HCEC 1CT (cell line): ENCODE measurements around the gene ABCD2.
A peak's percentile ranks its signal among the peaks of the same experiment; 100 is the strongest.
"Not testable (repeated sequence)": the region's sequence is repeated elsewhere in the genome, so short reads cannot be mapped to it uniquely, and the experiment has no call there.

Source experiments
- DNase-seq: peaks from one replicate; pipeline ENCODE4 v3.0.0-alpha.2; 2017

The ABCD2 gene

GRCh38 chr12:39610436-39611025, 9.1 kb downstream of the ABCD2 start:
- DNase-seq: no peak

DNA sequence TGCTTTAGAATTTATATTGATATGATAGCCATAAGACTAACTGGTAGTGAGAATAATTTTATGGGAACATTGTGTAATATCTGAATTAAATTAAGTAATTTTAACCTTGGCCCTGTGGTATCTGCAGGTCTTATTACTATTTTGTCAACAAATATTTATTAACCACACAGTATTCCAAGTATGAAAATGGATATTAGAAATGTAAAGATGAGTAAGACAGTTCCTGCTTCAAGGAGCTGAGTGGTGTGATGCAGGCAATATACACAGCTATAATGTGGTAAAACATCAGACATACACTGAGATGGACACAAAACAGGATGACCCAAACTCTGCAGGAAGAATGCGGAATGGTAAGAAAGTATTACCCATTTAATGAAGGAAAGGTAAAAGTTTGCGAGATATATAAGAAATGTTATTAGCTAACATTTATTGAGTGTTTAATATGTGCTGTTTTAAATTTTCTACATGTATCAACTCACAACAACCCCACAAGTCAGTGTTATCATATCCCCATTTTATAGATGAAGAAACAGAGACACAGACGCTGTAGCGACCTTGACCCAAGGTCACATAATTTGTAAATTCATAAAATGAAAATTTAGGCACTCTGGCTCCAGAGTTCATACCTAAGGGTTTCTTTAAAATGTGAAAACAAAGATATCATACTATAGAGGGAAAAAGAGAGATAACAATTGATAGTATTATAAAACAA, 12.7 kb downstream of the ABCD2 start:
- peak; percentile 28 for DNase-seq

GRCh38 chr12:39605996-39606395, 13.6 kb downstream of the ABCD2 start:
- DNase-seq: peak; percentile 85

GRCh38 chr12:39605501-39605900, 14.1 kb downstream of the ABCD2 start:
- DNase-seq: peak; percentile 55

GRCh38 chr12:39603065-39603464, 16.5 kb downstream of the ABCD2 start:
- no peak for DNase-seq

DNA sequence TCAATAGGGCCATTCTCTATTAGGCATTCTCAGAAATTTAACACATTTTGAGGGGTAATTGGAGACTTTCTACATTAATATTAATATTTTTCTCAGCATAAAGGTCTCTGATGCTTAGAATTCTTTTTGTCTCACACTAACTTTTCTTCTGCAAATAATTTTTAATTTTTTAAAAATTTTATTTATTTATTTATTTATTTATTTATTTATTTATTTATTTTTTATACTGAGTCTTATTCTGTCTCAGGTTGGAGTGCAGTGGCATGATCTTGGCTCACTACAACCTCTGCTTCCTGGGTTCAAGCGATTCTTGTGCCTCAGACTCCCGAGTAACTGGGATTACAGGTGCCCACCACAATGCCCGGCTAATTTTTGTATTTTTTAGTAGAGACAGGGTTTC, 17.7 kb downstream of the ABCD2 start:
- not testable (repeated sequence) for DNase-seq

- DNase-seq: no peak
These were observed 23.7 kb downstream of the ABCD2 start for GRCh38 chr12:39595928-39596327.

DNA sequence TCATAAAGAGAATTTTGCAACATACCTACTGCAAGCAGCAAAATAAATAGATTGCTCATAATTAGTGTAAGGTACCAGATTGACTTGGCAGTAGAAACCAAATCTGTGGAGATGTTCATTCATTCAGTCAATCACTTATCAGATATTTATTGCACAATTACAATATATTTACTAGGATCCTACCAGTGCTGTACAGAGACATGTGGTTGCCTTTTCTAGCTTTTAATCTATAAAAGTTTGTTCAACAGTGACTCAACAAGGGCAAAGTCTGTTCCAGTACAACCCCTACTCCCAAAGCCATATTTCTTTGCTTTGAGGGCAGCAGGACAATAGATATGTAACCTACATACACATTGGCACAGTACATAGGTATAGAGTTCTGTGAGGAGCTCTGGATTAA, 27.3 kb downstream of the ABCD2 start:
- no peak for DNase-seq

GRCh38 chr12:39588348-39588747, 31.3 kb downstream of the ABCD2 start:
- no peak for DNase-seq

- peak; percentile 29 for DNase-seq
These were observed 32.4 kb downstream of the ABCD2 start for GRCh38 chr12:39587225-39587624.

GRCh38 chr12:39586816-39587215, 32.8 kb downstream of the ABCD2 start:
- DNase-seq: no peak

- DNase-seq: peak; percentile 83
These were observed 38.0 kb downstream of the ABCD2 start for GRCh38 chr12:39581592-39581991.

DNA sequence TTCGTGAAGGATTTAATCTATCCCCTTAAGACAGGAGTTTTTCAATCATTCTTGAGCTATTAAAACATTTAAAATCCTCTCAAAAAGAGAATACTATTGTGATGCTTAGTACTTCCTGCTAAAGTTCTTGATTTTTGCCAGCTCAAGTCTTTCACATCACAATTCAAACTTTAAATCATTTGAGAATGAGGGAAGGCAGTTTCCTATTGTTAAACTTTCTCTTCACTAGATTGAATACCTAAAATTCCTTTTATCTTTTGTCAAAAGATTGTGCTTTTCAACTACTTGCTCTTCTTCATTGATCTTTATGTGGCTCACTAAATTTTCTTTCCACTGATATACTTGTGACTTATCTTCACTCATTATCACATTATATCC, 44.1 kb downstream of the ABCD2 start:
- DNase-seq: no peak

- DNase-seq: no peak
These were observed 44.7 kb downstream of the ABCD2 start for GRCh38 chr12:39574785-39575497.

- DNase-seq: no peak
These were observed 45.2 kb downstream of the ABCD2 start for GRCh38 chr12:39574378-39574777.

DNA sequence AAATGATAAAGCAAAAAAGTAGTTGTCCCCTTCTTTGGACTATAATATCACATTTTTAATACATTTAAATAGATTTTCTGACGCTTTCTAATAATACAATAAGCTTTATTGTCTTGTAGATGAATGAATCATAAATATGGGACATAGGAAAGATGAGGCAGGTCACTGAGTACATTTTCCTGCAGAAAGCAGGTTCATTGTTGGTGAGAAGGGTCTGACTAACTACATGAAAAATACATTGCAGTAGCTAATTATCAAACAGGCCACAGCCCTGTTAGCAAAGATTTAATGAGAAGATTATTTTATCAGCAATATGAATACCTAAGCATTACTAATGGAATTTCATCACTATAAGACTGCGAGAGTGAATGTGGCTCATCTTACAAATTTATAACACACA, 45.6 kb downstream of the ABCD2 start:
- no peak for DNase-seq

- DNase-seq: no peak
These were observed 47.1 kb downstream of the ABCD2 start for GRCh38 chr12:39572551-39572950.

DNA sequence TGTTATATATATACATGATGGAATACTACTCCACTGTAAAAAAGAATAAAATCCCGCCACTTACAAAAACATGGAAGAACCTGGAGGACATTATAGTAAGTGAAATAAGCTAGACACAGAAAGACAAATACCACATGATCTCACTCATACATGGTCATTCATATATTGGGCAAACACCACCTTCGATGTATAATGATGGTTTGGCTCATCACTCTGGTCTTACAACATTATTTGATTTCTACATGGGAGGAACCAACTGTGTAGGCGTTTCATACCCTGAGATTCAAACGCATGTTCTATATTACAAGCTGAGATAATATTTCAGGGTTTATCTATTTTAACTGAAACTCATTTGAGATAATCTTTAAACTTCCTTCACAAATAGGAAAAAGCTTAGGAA, 48.3 kb downstream of the ABCD2 start:
- no peak for DNase-seq

DNA sequence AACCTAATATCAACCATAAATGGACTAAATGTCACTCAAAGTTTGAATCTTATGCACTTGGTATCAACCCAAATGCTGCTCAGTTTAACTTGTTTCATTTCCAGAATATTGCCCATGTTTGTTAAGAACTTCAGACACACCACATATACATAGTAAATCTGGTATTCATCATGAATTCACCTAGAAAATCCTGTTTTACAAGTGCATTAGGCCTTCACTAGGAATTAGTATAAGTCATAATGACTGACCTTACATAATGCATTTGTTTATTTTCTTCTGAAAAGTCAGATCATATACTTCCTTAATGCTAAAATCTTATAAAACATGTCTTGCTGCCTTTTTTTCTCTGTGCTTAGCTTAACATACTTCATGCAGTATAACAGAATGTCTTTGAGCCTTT, 66.1 kb downstream of the ABCD2 start:
- DNase-seq: no peak

- not testable (repeated sequence) for DNase-seq
These were observed 75.4 kb downstream of the ABCD2 start for GRCh38 chr12:39544211-39544610.

DNA sequence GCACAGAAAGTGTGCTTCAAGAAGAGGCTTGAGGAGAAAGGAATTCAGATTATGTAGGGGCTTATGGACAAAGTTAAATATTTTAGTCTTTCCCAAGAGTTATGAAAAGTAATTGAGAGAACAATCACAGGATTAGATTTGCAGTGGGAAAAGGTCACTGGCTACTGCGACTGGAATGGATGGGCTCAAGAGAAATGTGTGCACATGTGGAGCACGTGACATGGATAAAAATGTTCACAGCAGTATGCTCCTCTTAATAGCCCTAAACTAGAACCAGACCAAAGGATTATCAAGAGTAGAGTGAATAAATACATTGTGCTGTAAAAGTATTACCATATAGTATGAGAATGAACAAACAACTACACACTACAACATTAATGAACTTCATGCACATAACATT, 78.1 kb downstream of the ABCD2 start:
- no peak for DNase-seq

DNA sequence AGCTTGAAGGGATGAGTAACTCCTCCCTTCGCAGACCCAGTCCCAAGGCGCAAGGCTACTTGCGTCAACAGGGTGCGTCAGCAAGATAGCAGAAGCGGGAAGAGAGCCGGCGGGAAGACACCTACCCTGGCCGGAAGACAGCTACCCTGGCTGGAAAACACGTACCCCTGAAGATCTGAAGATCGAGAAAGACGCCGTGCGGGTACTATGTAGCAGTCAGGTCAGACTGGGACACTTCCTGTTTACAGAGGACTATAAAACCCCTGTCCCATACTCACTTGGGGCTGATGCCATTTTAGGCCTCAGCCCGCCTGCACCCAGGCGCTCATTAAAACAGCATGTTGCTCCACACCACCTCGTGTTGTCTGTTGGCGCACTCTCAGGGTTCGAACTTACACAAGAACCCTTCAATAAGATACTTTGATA, 80.9 kb downstream of the ABCD2 start:
- DNase-seq: no peak

DNA sequence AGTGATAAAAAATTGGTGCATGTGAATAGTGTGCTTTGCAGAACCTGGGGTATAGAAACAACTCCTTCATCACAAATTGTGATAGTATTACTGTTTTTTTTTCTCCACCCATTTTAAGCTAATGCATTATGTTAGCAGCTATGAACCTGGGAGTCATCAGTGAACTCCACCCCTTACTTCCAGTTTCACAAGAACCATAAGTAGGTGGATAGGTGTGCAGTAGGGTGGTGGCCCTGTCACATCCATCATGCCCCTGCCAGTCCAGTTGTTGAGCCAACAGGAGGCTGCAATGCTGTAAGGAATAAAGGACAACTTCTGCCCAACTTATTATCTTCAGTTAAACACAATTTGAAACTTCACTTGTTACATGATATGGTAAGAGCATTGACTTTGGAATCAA, 85.7 kb downstream of the ABCD2 start:
- DNase-seq: no peak

- no peak for DNase-seq
These were observed 87.2 kb downstream of the ABCD2 start for GRCh38 chr12:39532448-39532847.
